Dendritic cell treated with granulocyte-macrophage colony-stimulating factor and Interleukin-4, amounts not matched to agents 40 ng/mL and 50 ng/mL, for 4 days (primary cell): ENCODE data around the gene MPRIP.
"Not testable (repeated sequence)": the region's sequence is repeated elsewhere in the genome, so short reads cannot be mapped to it uniquely, and the experiment has no call there.

Source experiments
- H3K27ac Mint-ChIP-seq: one replicate; pipeline ENCODE4 v1.8.0; 2022; ENCODE audit warnings: mild to moderate bottlenecking, mixed read lengths
- H3K27me3 Mint-ChIP-seq: one replicate; pipeline ENCODE4 v1.8.0; 2022; ENCODE audit warnings: mild to moderate bottlenecking, mixed read lengths
- H3K36me3 Mint-ChIP-seq: one replicate; pipeline ENCODE4 v1.8.0; 2022; ENCODE audit warnings: low read depth, mixed read lengths
- H3K4me1 Mint-ChIP-seq: one replicate; pipeline ENCODE4 v1.8.0; 2022; ENCODE audit warnings: low read depth, mixed read lengths
- H3K4me3 Mint-ChIP-seq: one replicate; pipeline ENCODE4 v1.8.0; 2022; ENCODE audit warnings: mild to moderate bottlenecking, moderate library complexity, mixed read lengths
- H3K9me3 Mint-ChIP-seq: one replicate; pipeline ENCODE4 v1.8.0; 2022; ENCODE audit warnings: mixed read lengths
- intact Hi-C: fragments of 100-400 bp; cut with micrococcal nuclease; formaldehyde crosslinking; loops from one replicate; pipeline ENCODE4 v1.15.0; 2022

MPRIP gene, protein sequence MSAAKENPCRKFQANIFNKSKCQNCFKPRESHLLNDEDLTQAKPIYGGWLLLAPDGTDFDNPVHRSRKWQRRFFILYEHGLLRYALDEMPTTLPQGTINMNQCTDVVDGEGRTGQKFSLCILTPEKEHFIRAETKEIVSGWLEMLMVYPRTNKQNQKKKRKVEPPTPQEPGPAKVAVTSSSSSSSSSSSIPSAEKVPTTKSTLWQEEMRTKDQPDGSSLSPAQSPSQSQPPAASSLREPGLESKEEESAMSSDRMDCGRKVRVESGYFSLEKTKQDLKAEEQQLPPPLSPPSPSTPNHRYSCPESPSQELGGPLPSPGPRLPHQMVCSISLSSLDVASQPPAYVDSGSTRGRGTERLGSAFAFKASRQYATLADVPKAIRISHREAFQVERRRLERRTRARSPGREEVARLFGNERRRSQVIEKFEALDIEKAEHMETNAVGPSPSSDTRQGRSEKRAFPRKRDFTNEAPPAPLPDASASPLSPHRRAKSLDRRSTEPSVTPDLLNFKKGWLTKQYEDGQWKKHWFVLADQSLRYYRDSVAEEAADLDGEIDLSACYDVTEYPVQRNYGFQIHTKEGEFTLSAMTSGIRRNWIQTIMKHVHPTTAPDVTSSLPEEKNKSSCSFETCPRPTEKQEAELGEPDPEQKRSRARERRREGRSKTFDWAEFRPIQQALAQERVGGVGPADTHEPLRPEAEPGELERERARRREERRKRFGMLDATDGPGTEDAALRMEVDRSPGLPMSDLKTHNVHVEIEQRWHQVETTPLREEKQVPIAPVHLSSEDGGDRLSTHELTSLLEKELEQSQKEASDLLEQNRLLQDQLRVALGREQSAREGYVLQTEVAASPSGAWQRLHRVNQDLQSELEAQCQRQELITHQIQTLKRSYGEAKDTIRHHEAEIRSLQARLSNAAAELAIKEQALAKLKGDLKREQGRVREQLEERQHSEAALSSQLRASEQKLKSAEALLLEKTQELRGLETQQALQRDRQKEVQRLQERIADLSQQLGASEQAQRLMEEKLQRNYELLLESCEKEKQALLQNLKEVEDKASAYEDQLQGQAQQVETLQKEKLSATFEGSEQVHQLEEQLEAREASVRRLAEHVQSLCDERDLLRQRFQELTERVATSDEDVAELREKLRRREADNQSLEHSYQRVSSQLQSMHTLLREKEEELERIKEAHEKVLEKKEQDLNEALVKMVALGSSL (N-terminal part only)

DNA sequence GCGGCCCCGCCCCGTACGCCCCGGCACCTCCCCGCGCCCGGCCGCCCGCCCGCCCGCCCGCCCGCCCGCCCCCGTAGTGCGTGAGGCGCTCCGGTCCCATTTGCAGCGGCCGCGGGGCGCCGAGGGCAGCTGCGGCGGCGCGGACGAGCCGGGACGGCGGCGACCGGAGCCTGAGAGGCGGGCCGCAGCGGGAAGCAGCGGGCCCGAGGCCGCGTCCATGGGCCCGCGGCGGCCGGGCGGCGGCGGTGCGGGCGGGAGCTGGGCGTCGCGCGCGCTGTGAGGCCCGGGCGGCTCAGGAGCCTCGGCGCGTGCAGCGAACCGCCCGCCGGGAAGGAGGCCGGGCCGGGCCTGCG is at the start of gene MPRIP:
TSS of gene MPRIP (plus strand) at position 74 of the 353 bp plus-strand sequence. CDS start 392 bp downstream, outside the sequence.
- Mint-ChIP-seq H3K36me3 (no peaks in the 10 kb centered on the region), H3K4me1 (peaks cover 47% of the 10 kb centered on the region), H3K4me3 (peak within 1 kb of the TSS; percentile 81), H3K27me3 (peaks cover 29% of the 10 kb centered on the region), H3K27ac (peak within 1 kb of the TSS; percentile 70), H3K9me3 (no peaks in the 10 kb centered on the region)
- intact Hi-C loops = no loop called here

GRCh38 chr17:16994631-16995030 is 47.6 kb upstream of the MPRIP start:
- no peak overlapping the region for H3K4me3 Mint-ChIP-seq
- no peaks in the 10 kb centered on the region for H3K36me3 Mint-ChIP-seq
- H3K27me3 Mint-ChIP-seq = no peaks in the 10 kb centered on the region
- no peak overlapping the region for H3K27ac Mint-ChIP-seq
- intact Hi-C loops = no loop called here
- H3K9me3 Mint-ChIP-seq = no peaks in the 10 kb centered on the region
- H3K4me1 Mint-ChIP-seq = peaks cover 26% of the 10 kb centered on the region

GRCh38 chr17:16995930-16996329 is 46.3 kb upstream of the MPRIP start:
- Mint-ChIP-seq H3K27ac (no peak overlapping the region), H3K9me3 (no peaks in the 10 kb centered on the region), H3K4me1 (peaks cover 13% of the 10 kb centered on the region), H3K36me3 (no peaks in the 10 kb centered on the region), H3K27me3 (peaks cover 5% of the 10 kb centered on the region), H3K4me3 (no peak overlapping the region)
- intact Hi-C loops = no loop called here

DNA sequence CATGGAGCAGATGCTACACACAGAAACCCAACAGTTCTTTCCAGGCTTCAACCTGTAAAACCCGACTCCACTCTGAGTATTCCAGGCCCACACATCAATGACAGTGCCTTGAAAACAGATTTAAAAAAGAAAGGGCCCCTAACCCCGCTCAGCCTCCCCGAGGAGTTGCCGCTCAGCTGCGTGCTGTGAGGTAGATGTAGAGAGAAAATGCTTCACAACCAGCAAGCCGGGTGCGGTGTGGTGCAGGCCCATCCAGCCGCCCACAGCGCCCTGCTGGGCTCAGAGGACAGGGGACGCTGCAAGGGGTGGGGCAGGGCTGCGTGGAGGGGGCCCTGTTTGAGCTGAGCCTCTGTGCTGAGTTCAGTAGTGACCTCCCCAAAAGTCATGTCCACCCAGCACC is 45.5 kb upstream of the MPRIP start:
- peaks cover 11% of the 10 kb centered on the region for H3K27me3 Mint-ChIP-seq
- H3K4me1 Mint-ChIP-seq, intact Hi-C loops, H3K9me3 Mint-ChIP-seq, H3K36me3 Mint-ChIP-seq, H3K27ac Mint-ChIP-seq, H3K4me3 Mint-ChIP-seq: not testable (repeated sequence)

DNA sequence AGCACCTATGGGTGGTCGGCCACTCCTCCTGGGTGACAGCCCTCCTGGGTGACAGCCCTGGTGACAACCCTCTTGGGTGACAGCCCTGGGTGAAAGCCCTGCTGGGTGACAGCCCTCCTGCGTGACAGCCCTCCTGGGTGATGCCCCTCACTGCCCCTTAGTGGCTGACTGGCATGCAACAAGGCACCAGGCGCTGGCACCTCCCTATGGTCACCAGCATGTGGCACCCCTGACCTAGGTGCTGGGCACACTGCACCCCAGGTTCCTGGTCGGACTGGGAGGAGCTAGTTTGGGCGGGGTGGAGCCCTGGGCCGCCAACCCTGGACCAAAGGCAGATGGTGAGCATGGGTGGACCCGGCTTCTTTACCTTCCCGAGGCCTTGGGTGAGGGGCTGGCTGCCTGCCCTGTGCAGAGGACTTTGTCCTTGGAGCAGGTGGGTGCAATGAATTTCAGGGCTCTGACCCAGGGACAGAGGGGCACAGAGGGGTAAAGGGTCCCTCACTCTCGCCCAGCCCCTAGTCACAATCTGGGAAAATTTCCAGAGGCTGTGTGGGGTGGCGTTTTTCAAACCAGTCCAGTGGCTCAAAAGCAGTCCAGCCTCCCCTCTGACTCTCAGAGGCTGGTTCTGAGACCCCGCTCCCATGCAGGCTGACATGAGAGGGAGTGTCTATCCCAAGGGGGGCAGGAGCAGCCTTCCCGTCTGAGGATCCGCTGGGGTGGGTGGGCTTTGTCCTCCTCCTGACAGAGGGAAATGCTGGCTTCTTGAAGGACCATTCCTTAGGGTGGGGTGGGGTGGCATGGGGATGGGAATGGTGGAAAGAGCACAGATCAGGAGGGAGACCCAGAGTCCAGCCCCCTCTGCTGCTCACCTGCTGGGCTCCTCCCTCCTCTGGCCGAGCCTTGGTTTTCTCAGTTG is 44.5 kb upstream of the MPRIP start:
- Mint-ChIP-seq H3K4me3 (no peak overlapping the region), H3K9me3 (no peaks in the 10 kb centered on the region), H3K27ac (no peak overlapping the region), H3K27me3 (peaks cover 14% of the 10 kb centered on the region), H3K36me3 (no peaks in the 10 kb centered on the region), H3K4me1 (peaks cover 6% of the 10 kb centered on the region)
- intact Hi-C loops = no loop called here

GRCh38 chr17:16999931-17000625 is 42.2 kb upstream of the MPRIP start:
- H3K9me3 Mint-ChIP-seq = no peaks in the 10 kb centered on the region
- H3K36me3 Mint-ChIP-seq = no peaks in the 10 kb centered on the region
- H3K4me3 Mint-ChIP-seq = no peak overlapping the region
- peaks cover 6% of the 10 kb centered on the region for H3K4me1 Mint-ChIP-seq
- intact Hi-C loops = loop anchor here (5.0 kb wide), 2 partner anchors 237 to 312 kb away; partner anchors contain the start of gene FLCN
- H3K27ac Mint-ChIP-seq = no peak overlapping the region
- H3K27me3 Mint-ChIP-seq = peaks cover 25% of the 10 kb centered on the region

DNA sequence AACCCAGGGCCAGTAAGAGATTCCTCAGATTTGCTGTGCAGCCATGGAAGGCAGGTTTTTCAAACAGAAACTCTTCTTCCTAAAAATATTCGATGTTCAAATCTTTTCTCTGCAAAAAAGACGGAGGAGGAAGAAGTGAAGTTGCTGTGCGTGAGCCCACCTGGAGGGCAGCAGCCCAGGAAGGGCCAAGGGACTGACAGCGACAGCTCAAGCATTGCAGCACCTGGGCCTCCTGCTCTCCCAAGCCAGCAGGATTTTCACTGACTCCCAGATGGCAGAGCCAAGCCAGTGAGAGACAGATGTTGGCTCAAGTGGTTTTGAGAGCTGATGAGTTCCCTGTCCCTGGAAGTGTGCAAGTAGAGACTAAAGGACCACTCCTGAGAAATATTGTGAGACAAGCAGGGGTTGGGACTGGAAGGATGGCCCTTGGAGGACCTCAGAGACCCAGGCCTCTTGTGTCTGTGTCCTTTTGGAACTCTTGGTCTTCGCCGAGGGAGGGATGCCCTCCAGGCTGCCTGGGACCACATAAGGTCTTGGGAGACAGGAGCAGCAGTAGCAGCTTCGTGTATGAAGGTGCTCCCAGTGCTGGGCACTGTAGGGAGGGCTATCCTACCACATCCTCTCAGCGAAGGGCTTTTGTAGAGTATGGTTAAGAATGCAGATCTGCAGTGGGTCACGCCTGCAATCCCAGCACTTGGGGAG is 41.0 kb upstream of the MPRIP start:
- peaks cover 6% of the 10 kb centered on the region for H3K4me1 Mint-ChIP-seq
- intact Hi-C loops = loop anchor here (5.0 kb wide), 2 partner anchors 236 to 311 kb away; partner anchors contain the start of gene FLCN

DNA sequence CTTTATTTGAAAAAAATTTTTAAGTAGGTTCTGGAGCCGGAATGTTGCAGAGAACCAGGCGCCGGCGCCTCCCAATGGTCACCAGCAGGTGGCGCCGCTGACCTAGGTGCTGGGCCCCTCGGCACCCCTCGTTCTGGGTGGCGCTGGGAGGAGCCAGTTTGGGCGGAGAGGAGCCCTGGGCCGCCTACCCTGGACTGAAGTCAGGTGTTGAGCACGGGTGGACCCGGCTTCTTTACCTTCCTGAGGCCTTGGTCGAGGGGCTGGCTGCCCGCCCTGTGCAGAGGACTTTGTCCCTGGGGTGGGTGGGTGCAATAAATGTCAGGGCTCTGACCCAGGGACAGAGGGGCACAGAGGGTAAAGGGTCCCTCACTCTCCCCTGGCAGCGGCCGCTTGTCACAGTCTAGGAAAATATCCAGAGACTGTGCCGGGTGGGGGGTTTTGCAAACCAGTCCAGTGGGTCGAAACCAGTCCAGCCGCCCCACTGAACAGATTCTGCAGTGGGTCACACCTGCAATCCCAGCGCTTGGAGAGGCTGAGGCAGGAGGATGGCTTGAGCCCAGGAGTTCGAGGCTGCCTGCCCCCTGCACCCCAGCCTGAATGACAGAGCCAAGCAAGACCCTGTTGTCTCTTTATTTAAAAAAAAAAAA is 40.3 kb upstream of the MPRIP start:
- H3K27ac Mint-ChIP-seq = no peak overlapping the region
- H3K4me3 Mint-ChIP-seq = no peak overlapping the region
- H3K9me3 Mint-ChIP-seq = no peaks in the 10 kb centered on the region
- no peaks in the 10 kb centered on the region for H3K36me3 Mint-ChIP-seq
- H3K27me3 Mint-ChIP-seq = peaks cover 30% of the 10 kb centered on the region
- peaks cover 6% of the 10 kb centered on the region for H3K4me1 Mint-ChIP-seq
- intact Hi-C loops = loop anchor here (5.0 kb wide), 2 partner anchors 235 to 310 kb away; partner anchors contain the start of gene FLCN

More for the DNA sequence above, 41.0 kb upstream of the MPRIP start:
- H3K27me3 Mint-ChIP-seq = peaks cover 30% of the 10 kb centered on the region
- no peak overlapping the region for H3K4me3 Mint-ChIP-seq
- H3K27ac Mint-ChIP-seq = no peak overlapping the region
- H3K36me3 Mint-ChIP-seq = no peaks in the 10 kb centered on the region
- H3K9me3 Mint-ChIP-seq = no peaks in the 10 kb centered on the region

DNA sequence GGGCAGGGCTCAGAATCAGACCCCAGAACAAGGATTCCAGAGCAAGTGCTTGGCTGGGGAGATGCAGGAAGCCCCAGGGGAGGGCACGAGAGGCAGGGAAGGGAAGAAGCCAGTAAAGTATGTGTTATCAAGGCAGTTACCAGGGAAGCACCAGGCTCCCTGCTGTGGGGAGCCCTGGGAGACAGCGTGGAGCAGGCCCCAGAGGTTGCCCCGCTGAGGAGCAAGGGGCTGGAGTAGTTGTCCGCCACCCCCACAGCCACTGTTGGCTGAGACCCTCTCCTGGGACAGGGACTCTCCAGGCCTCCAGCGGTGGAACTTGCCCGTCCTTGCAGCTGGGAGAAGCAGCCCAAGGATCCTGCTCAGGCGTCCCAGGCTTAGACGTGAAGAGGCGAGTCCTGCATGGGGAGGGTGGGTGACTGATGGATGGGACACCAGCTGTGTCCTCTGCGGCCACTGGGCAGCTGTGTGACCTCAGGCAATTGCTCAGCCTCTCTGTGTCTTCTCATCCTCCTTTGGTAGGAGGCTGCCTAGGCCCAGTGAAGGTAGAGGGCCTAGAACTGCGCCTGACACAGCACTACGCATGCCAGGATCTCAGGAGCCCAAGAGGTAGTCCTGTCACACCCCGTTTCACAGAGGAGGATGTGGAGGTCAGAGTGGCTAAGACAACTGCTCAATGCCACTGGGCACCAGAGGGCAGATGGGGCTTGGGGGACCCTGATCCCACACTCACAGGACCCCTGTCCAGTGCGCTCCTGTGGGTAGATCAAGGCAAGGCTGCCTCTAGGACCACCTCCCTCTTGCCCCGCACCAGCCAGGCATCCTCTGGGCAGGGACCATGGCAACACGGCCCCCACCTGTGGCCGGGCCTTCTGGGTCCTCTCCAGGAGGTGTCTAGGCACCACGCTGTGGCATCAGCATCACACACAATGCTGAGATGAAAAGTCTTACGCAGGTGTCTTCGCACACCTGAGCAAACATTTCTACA is 39.2 kb upstream of the MPRIP start:
- not testable (repeated sequence) for H3K36me3 Mint-ChIP-seq, H3K9me3 Mint-ChIP-seq, H3K4me1 Mint-ChIP-seq, H3K4me3 Mint-ChIP-seq, H3K27ac Mint-ChIP-seq
- intact Hi-C loops = loop anchor here (5.0 kb wide), 2 partner anchors 234 to 309 kb away; partner anchors contain the start of gene FLCN
- peaks cover 30% of the 10 kb centered on the region for H3K27me3 Mint-ChIP-seq

GRCh38 chr17:17004251-17004996 is 37.8 kb upstream of the MPRIP start:
- H3K27ac Mint-ChIP-seq = no peak overlapping the region
- intact Hi-C loops = loop anchor here (5.0 kb wide), 2 partner anchors 233 to 308 kb away; partner anchors contain the start of gene FLCN
- no peaks in the 10 kb centered on the region for H3K36me3 Mint-ChIP-seq
- H3K4me3 Mint-ChIP-seq = no peak overlapping the region
- no peaks in the 10 kb centered on the region for H3K9me3 Mint-ChIP-seq
- H3K4me1 Mint-ChIP-seq = peaks cover under 1% of the 10 kb centered on the region
- peaks cover 36% of the 10 kb centered on the region for H3K27me3 Mint-ChIP-seq
